GM21737 (cell line): ENCODE measurements around the gene NOS3.

Source experiments
- ATAC-seq: cut with Tn5 transposase; IDR thresholded peaks from one replicate; pipeline ENCODE4 v1.9.1; 2021; ENCODE audit warnings: mild to moderate bottlenecking, moderate library complexity; ENCODE audit not compliant: unreplicated experiment

NOS3 gene

GRCh38 chr7:150977382-150978125 lies 13.3 kb upstream of the NOS3 start:
- no peak for ATAC-seq

DNA sequence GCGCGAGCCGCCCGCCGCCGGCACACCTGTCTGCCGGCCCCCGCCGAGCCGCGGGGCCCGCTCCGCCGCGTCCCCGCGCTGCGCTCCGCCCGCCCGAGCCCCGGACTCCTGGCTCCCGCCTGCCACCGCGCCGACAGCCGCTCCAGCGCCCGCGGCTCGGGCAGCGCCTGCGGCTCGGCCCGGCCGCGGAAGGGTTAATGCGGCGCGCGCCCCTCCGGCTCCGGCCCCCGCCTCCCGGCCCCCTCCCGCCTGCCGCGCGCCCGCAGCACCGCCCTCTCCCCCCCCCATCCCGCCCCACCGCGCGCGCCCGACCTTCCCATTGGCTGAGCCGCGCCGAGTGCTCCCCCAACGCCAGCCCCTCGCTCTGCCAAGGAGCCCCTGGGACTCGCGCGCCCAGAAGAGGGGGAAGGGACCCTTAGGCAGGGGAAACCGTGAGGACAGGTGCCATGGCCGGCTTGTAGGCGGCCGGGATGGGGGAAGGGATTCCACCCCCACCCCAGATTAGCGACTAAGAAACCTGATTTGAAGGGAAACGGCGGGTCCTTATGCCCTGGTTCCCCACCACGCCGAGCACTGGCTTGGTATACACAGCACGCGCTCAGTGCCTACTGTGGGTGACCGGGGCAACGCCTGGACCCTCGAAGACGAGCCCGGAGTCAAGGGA lies 12.6 kb upstream of the NOS3 start, which contains the start of gene KCNH2:
TSS of gene KCNH2 (minus strand) at position 196 of the 664 bp plus-strand sequence. CDS start 408 bp downstream, outside the sequence.
- ATAC-seq: no peak

DNA sequence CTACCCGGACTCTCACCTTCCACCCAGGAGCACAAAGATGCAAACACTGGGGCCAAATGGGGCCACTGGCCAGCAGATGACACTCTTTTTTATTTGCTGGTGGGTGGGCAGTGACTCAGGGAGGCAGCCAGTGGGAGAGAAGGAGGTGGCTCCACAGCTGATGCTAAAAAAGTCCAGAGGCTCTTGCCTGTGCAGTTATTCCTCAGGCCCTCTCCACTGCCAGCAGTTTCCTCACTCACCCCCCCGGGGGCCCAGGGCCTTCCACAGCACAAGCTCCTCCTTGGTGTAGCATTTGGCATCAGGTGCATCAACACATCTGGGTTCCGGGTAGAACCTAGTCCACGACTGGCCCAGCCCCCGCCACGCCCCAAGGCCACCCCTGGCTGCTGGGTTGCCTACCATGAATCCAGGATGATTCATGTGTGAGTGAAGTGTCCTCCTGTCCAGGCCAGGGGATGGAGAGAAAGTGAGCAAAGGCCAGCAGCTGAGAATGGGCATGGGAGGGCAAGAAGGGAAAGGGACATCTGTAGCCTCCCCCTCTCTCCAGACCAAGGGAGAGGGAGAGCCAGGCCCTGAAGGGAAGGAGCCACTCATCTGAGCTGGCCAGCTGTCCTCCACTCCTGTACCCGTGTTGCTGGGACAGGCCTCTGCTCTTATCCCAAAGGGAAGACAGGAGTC lies 11.0 kb upstream of the NOS3 start:
- no peak for ATAC-seq

- ATAC-seq: no peak
Measured at GRCh38 chr7:150980663-150981062, 10.2 kb upstream of the NOS3 start.

DNA sequence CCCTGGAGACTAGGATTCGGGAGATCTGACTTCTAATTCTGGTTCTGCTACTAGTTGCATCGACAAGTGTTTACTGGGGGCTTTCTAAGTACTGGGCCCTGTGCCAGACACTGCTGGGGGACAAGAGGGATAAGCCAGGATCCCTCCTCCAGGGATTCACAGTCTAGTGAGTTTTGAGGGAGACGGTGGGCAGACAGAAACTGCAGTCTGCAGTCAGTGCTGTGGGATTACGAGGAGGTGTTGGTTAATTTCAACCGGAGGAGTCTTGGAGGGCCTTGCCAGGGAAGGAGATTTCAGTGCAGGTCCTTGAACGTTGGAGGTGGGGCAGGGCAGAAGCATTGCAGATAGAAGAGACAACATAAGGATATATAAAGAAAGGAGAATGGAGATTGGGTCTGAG lies 9.2 kb upstream of the NOS3 start:
- ATAC-seq: no peak

- no peak for ATAC-seq
Measured at GRCh38 chr7:150982351-150982750, 8.5 kb upstream of the NOS3 start.

DNA sequence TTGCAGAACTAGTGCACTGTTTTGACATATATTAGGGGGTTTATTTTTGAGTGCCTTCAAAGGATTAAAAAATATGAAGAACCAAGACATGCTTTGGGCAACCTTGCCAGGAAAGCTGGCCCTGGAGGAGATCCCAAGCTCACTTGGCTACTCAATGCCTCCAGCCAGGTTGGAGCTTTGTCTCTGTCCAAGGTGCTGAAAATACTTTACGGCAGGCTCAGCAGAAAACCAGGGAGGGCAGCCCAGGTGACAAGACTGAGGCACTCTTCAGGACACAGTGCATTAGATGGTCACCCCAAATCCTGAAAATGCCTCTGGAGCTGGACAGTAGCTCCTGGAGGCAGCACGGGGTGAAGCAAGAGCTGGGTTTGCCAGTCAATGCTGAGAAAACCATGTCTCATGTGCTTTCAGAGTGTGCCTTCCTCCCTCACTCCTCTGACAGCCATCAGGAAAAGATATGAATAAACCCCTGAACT lies 6.9 kb upstream of the NOS3 start:
- no peak for ATAC-seq

GRCh38 chr7:150986099-150986512 lies 4.7 kb upstream of the NOS3 start:
- ATAC-seq: no peak

- no peak for ATAC-seq
Measured at GRCh38 chr7:150986556-150986955, 4.3 kb upstream of the NOS3 start.

- ATAC-seq: no peak
Measured at GRCh38 chr7:150988230-150989226, 2.3 kb upstream of the NOS3 start.

DNA sequence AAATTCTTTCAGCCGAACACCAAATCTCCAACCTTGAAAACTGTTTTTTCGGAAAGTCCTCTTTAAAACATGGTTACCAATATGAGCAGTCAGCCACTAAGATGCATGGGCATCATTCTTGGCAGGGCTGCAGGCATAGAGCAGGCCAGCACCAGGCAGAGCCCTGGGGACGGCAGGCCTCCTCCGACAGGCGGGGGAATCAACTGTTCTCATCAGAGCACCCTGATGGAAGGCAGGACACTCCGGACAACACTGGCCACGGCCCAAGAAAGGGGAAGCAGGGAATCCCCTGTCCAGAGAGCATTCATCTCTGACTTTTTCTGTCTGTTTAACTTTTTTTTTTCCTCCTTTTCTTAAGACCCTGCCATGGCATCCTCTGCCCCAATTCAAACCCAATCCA lies 1.4 kb upstream of the NOS3 start:
- no peak for ATAC-seq

DNA sequence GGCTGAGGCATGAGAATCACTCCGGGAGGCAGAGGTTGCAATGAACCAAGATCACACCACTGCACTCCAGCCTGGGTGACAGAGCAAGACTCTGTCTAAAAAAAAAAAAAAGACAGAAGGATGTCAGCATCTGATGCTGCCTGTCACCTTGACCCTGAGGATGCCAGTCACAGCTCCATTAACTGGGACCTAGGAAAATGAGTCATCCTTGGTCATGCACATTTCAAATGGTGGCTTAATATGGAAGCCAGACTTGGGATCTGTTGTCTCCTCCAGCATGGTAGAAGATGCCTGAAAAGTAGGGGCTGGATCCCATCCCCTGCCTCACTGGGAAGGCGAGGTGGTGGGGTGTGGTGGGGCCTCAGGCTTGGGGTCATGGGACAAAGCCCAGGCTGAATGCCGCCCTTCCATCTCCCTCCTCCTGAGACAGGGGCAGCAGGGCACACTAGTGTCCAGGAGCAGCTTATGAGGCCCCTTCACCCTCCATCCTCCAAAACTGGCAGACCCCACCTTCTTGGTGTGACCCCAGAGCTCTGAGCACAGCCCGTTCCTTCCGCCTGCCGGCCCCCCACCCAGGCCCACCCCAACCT lies 1.3 kb downstream of the NOS3 start:
- ATAC-seq: no peak

DNA sequence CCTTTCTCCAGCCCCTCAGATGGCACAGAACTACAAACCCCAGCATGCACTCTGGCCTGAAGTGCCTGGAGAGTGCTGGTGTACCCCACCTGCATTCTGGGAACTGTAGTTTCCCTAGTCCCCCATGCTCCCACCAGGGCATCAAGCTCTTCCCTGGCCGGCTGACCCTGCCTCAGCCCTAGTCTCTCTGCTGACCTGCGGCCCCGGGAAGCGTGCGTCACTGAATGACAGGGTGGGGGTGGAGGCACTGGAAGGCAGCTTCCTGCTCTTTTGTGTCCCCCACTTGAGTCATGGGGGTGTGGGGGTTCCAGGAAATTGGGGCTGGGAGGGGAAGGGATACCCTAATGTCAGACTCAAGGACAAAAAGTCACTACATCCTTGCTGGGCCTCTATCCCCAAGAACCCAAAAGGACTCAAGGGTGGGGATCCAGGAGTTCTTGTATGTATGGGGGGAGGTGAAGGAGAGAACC lies 2.1 kb downstream of the NOS3 start:
- ATAC-seq: no peak

DNA sequence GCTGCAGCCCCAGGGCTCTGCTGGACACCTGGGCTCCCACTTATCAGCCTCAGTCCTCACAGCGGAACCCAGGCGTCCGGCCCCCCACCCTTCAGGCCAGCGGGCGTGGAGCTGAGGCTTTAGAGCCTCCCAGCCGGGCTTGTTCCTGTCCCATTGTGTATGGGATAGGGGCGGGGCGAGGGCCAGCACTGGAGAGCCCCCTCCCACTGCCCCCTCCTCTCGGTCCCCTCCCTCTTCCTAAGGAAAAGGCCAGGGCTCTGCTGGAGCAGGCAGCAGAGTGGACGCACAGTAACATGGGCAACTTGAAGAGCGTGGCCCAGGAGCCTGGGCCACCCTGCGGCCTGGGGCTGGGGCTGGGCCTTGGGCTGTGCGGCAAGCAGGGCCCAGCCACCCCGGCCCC lies 2.7 kb downstream of the NOS3 start:
- ATAC-seq: no peak

DNA sequence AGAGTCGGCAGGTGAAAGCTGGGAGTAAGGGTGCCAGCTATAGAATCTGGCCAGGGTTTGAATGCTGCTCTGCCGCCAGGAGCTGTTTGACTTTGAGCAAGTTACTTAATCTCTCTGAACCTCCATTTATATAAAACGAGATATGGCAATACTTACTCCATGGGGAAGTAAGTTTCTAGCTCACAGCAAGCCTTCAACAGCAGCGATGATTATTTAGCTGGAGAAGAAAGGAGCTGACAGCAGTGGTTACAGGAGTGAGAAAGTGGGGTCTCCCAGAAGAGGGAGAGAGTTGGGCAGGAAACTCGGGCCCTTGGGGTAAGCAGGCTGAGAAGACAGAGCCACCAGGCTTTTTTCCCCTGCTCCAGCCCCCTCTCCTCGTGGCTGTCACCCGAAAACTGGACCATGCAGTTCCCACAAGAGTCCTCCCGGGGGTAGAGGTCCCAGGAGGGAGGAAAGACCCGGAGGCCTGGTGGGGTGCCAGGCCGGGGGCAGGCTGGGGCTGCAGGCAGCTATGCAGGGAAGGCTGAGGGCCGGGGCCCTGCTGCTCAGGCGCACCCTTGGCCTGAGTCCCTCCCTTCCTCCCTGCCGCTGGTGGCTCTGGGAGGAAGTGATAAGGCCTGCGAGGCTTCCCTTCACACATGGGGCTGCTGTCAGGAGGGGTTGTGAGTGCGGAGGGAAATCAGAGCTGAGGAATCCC lies 3.5 kb downstream of the NOS3 start:
- ATAC-seq: no peak

DNA sequence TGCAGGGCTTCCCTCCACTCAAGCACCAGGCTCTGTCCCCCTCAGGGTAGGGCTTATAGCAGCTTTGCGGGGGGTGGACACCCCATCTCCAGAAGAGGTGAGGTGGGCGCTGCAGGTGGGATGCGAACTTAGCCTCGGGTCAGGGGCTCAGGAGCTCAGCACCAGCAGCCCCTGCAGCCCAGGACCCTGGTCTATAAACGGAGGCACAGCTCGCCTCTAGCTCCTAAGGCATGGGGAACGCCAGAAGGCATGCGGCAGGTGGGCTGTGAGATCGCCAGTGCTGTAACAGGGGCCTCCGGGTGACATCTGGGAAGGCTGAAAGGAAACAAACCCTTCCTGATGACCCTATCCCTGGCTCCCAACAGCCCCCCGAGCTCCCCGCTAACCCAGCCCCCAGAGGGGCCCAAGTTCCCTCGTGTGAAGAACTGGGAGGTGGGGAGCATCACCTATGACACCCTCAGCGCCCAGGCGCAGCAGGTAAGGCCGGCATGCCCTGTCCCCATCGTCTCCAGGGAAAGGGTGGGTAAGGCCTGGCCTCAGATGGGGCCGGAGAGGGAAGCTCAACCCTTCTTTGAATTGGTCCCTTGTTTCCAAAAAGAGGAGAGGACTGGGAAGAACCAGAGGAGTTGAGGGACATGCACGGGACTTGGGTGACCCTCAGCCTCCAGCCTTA lies 4.2 kb downstream of the NOS3 start:
- no peak for ATAC-seq

DNA sequence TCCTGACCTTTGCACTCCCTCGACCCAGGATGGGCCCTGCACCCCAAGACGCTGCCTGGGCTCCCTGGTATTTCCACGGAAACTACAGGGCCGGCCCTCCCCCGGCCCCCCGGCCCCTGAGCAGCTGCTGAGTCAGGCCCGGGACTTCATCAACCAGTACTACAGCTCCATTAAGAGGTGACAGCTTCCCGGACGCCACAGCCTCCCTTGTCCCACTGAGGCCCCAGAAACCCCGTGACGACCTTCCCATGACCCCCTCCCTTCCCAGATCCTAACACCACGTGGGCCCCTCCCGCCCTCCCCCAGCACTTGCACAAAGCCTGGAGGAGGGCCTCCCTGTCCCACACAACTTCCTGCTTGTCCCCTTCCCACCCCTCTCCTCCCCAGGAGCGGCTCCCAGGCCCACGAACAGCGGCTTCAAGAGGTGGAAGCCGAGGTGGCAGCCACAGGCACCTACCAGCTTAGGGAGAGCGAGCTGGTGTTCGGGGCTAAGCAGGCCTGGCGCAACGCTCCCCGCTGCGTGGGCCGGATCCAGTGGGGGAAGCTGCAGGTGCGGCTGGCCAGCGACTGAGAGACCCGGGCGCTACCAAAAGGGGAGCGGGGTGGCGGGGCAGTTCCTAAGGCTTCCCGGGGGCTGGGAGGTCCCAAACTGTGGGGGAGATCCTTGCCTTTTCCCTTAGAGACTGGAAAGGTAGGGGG lies 5.7 kb downstream of the NOS3 start:
- no peak for ATAC-seq

- no peak for ATAC-seq
Measured at GRCh38 chr7:150997075-150997511, 6.3 kb downstream of the NOS3 start.
